ENCODE data around the gene TXNRD2.
"Not testable (repeated sequence)": the region's sequence is repeated elsewhere in the genome, so short reads cannot be mapped to it uniquely, and the experiment has no call there.

TXNRD2 gene

DNA sequence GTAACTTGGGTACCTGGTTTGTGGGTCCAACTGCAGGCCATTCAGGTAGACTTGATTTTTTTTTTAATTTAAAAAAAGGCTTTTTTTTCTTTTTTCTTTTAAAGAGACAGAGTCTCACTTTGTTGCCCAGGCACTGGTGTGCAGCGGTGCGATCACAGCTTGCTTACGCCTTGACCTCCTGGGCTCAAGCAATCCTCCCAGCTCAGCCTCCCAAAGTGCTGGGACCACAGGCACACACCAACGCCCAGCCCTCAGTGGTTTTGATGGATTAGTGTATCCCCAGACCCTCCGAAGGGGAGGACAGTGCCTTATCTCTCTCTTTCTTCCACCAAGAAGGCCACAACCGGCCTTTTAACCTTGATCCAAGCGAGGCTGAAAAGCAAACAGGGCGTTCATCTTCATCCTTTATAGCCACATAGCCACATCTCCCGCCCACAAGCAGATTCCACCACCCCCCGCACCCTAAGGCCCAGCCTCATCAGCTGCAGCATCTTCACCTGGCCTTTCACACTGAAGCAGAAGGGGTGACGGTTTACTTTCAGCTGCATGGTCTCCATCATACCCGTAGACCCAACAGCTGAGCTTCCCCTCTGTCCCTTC is 17.6 kb downstream of the TXNRD2 start:
- DNase-seq (ENCODE audit: low spot score) = no peak

- DNase-seq (ENCODE audit: low spot score) = no peak
These were observed 20.0 kb downstream of the TXNRD2 start for GRCh38 chr22:19921544-19922081.

GRCh38 chr22:19919701-19920363 is 21.8 kb downstream of the TXNRD2 start:
- no peak for DNase-seq (ENCODE audit: low spot score)

GRCh38 chr22:19918332-19919106 is 23.1 kb downstream of the TXNRD2 start:
- no peak for DNase-seq (ENCODE audit: low spot score)

GRCh38 chr22:19917389-19918138 is 24.1 kb downstream of the TXNRD2 start:
- no peak for DNase-seq (ENCODE audit: low spot score)

DNA sequence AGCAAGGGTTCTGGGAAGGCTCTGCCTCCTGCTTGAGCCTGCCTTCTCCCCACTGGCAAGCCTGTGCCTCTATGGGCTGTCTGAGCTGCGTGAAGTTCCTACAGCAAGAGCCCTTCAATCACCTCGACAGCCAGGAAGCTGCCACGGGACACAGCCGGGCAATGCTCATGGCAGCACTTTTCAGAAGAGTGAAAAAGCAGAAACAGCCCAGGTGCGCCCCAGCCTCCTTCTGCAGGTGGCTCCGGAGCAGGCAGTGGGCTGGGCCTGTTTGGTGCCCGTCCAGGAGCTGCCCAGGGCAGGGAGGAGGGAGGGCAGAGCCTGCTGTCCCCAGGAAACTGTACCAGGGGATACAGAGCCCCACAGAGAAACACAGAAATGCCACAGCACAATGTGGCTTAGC is 24.7 kb downstream of the TXNRD2 start:
- DNase-seq (ENCODE audit: low spot score) = no peak

DNA sequence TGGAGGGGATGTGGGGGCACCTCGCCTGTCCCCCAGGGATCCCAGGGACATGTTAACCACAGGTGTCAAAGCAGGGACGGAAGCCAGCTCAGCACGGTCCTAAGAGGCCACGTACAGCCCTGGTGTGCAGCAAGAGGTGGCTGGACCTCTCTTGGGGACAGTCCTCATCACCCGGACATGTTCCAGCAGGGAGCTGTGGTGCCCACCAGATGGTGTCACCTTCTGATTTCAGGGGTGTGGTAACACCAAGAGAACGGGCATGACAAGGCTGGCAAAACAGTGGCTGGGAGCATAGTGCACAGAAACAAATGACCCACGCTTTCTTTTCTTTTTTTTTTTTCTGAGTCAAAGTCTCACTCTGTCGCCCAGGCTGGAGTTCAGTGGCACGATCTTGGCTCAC is 25.6 kb downstream of the TXNRD2 start:
- DNase-seq (ENCODE audit: low spot score) = no peak

DNA sequence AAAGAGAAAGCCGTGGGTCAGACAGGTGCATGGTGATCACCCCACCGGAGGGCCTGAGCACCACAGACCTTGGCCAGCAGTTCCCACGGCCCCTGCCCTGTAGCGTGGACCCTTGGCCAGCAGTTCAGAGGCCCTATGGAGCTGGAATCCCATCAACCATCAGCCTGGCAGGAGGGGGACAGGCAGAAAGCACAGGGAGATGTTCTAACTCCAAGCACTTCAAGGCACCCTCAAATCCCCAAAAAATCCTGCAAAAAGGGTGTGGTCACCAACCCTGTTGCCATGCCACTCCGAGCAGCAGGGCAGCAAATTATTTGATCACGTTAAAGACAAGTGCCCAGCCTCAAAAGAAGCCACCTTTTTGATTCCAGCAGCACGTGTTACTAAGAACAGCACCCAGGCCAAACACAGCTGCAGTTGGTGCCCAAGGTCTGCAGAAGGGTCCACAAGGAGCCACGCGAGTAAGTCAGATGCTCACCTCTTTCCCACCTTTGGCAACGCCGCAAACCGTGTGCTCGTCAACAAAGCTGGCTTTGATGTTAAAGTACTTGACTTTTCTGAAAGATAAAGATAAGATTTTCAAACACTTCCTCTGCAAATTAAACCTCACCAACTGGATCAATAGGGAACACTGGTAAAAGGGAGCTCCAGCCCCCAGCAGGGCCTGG is 26.2 kb downstream of the TXNRD2 start:
- no peak for DNase-seq (ENCODE audit: low spot score)

DNA sequence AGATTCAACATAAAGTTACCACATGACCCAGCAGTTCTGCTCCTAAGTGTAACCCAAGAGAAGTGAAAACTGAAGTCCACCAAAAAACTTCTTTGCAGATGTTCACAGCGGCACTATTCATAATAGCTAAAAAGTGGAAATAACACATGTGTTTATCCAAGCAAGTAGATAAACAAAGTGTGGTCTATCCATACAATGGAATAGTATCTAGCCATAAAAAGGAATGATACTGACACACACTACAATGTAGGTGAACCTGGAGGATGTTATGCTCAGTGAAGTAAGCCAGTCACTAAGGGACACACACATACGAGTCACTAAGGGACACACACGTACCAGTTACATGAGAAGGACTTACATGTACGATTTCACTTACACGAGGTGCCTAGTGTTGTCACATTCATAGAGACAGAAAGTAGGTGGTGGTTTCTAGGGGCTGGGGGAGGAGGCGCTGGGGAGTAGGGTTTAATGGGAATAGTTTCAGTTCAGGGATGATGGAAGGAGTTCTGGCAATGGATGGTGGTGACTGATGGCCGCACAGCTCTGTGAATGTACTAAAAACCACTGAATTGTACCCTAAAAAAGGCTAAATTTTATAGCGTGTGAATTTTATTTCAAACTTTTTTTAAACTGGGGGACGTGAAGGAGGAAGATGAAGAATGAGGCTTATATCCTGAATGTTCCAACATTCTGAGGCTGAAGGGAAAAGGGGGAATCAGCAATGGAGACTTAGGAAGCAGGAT is 27.2 kb downstream of the TXNRD2 start:
- no peak for DNase-seq (ENCODE audit: low spot score)

GRCh38 chr22:19913337-19913936 is 28.2 kb downstream of the TXNRD2 start:
- DNase-seq (ENCODE audit: low spot score) = no peak

DNA sequence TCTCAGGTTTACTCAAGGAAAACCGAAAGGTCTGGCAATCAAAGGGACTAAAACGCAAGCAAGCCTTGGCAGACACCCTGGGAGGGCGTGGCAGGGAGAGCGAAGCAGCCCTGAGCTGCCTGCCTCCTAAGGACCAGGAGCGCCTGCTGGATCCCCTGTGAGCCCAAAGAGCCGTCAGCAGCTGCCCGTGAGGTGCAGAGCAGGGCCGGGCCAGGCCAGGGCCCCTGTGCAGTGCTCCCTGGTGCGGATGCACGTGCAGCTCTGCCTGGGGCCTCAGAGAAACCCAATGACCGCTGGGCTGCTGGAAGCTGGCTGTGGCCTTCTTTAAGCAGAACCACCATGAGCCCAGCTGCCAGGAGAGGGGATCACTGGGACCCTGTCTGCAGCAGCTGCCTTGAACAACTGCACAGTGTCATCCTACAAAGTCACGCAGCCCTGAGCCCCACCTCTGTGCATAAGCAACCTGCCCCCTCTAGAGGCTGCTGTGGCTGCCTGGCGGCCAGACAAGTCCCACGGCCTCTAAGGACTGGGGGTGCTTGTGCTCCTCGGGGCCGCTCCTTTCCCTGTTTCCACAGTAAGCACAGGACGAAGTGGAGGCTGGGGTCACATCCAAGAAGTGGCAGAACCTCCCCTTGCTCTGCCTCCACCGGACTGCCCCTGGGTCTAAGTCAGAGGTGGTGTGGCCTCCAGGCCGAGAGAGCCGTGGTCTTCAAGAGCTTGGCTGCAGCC is 29.2 kb downstream of the TXNRD2 start:
- peak; percentile 44 for DNase-seq (ENCODE audit: low spot score)

DNA sequence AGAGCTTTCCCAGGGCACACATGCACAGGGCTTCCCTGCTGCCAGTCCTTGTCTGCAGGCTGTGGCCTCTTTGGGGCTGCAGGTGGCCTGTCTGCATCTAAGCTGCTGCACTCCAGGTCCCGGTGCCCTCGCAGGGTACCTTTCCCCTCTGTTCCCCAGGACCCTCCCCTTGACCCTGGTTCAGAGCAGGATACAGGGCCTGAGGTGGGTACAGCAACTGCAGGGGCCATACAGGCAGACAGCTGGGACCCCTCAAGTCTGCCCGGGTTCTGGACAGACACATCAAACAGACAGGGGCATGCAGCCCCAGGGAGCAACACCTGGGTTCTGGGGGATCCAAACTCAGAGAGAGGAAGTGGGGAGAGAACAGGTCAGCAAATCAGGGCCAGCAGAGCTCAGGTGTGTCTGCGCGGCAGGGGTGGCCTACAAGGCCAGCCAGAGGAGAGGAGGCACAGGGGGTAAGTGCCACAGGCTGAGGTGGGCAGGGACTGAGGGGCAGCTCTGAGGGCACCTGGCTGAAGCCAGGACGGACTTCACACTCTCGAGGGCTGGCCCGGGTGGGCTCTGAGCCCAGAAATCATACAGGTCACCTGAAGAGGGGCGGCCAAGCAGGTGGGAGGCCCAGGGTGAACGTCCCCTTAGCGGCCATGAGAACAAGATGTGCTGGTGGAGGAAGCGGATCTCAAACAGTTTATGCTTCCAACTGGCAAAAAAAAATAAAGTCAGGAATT is 29.9 kb downstream of the TXNRD2 start:
- no peak for DNase-seq (ENCODE audit: low spot score)

DNA sequence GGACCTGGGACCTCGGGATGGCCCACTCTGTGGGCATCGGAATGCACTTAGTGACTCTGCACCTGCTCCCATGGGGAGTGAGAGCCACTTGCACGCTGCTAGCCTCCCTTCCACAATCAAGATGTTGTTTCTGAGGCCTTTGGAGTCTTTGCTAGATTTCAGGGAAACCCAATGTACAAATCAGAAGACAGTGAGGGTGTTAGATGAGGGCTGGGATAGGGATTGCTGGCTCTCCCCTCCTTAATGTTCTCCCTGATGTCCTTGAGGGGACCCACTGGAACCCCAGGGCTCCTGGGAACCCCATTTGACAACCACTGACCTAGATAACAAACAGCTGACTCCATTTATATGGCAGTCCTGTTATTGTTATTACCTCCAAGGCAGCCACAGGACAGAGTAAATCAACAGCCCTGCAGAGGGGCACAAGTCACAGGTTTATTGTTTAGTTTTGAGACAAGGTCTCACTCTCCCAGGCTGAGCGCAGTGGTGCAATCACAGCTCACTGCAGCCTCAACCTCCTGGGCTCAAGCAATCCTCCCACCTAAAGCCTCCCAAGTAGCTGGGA is 31.4 kb downstream of the TXNRD2 start:
- DNase-seq (ENCODE audit: low spot score) = no peak

GRCh38 chr22:19909350-19910179 is 32.1 kb downstream of the TXNRD2 start:
- peak; percentile 87 for DNase-seq (ENCODE audit: low spot score)

DNA sequence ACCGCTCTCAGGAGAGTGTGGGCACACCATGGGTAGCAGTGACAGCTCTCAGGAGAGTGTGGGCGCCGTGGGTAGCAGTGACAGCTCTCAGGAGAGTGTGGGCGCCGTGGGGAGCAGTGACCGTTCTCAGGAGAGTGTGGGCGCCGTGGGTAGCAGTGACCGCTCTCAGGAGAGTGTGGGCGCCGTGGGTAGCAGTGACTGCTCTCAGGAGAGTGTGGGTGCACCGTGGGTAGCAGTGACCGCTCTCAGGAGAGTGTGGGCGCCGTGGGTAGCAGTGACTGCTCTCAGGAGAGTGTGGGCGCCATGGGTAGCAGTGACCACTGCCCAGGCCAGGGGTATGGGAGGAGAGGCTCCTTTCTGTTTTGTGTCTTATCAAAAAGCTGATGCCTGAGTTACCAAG is 33.7 kb downstream of the TXNRD2 start:
- not testable (repeated sequence) for DNase-seq (ENCODE audit: low spot score)

DNA sequence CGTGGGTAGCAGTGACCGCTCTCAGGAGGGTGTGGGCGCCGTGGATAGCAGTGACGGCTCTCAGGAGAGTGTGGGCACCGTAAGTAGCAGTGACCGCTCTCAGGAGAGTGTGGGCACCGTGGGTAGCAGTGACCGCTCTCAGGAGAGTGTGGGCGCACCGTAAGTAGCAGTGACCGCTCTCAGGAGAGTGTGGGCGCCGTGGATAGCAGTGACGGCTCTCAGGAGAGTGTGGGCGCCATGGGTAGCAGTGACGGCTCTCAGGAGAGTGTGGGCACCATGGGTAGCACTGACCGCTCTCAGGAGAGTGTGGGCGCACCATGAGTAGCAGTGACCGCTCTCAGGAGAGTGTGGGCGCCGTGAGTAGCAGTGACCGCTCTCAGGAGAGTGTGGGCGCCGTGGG is 34.8 kb downstream of the TXNRD2 start:
- DNase-seq (ENCODE audit: low spot score) = not testable (repeated sequence)

GRCh38 chr22:19905347-19906276 is 36.0 kb downstream of the TXNRD2 start:
- DNase-seq (ENCODE audit: low spot score) = no peak
